ENCODE results near the gene CEP85. TPM values are rescaled to one million over a fixed set of nuclear protein-coding genes. Genes with fewer than 3 reads are reported as not detected.

The CEP85 gene
- total RNA-seq, 1 experiment from 2014 or later, result 30.5 TPM

DNA sequence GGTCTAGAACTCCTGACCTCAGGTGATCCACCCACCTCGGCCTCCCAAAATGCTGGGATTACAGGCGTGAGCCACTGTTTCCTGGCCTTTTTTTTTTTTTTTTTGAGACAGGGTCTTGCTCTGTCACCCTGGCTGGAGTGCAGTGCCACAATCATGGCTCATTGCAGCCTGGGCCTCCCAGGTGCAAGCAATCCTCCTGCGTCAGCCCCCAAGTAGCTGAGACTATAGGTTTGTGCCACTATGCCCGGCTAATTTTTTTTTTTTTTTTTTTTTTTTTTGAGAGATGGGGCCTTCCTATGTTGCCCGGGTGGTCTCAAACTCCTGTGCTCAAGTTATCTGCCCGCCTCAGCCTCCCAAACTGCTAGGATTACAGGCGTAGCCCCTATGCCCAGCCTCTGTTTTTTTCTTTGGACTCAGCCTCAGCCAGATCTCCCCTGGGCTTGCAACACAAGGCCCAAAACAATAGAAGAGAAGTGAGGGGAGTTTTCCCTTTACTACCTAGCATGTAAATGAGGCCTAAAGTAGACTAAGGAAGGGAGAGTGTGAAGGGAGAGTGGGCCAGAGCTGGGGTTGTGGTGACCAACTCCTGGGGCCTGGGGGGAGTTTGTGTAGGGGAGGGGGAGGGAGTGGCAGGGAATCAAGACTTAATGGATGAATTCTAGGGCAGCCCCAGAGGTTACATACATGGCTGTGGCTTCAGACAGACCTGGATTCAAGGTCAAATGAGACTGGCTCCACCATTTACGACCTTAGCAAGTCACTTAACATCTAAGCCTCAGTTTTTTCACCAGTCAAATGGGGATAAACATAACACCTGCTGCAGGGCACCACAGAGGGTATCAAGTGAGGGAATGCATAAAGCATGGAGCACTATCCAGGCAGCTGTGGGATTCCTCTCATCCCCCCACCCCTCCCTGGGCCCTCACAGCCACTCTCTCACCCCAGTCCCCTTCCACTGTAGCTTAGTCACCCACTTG lies 82.2 kb downstream of the CEP85 start:
- no peak for DNase-seq (ENCODE audit: low read depth)

DNA sequence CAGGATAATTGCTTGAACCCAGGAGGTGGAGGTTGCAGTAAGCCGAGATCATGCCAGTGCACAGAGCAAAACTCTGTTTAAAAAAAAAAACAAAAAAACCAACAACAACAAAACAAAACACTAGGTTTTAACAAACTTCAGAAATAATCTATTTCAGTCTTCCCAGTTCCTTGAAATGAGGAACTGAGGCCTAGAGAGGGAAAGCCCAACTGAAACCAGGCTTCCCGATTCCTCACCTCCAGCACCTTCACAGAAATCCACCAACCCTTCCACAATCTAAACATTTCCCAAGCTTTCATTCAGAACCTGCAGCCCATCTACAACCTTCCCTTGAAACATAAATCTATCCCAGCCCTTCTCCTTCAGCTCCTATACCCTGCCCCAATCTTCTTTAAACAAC lies 83.1 kb downstream of the CEP85 start:
- no peak for DNase-seq (ENCODE audit: low read depth)

DNA sequence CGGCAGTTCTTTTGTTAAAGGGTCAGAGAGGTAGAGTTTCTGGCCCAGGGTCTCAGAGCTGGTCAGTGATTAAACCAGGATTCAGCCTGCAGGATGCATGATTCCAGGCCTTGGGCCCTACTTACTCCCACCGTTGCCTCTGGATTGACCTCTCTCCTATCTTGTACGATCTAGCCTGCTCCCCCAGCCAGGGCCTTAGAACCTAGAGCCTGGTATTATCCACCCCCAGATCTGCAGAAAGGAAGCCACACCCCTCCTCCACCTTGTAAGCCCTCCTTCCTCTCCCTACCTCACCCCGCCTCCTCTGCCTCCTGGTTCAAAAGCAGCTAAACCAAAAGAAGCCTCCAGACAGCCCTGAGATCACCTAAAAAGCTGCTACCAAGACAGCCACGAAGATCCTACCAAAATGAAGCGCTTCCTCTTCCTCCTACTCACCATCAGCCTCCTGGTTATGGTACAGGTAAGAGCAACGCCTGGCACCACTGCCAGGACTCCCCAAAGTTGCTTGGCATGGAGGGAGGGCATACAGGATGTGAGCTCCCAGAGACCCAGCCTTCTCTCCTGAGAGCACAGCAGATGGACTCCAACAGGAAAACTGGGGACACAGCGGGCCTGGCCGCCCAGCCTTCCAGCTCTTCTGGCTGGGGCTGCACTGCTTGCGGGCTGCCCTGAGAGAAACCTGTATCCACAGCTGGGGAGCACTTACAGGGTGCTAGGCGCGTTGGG lies 83.8 kb downstream of the CEP85 start, which contains the start of gene CD52:
CD52 (plus strand) TSS at position 347 of the 726 bp plus-strand sequence; CDS start at position 407, 60 bp downstream.
- DNase-seq (ENCODE audit: low read depth), result no peak

DNA sequence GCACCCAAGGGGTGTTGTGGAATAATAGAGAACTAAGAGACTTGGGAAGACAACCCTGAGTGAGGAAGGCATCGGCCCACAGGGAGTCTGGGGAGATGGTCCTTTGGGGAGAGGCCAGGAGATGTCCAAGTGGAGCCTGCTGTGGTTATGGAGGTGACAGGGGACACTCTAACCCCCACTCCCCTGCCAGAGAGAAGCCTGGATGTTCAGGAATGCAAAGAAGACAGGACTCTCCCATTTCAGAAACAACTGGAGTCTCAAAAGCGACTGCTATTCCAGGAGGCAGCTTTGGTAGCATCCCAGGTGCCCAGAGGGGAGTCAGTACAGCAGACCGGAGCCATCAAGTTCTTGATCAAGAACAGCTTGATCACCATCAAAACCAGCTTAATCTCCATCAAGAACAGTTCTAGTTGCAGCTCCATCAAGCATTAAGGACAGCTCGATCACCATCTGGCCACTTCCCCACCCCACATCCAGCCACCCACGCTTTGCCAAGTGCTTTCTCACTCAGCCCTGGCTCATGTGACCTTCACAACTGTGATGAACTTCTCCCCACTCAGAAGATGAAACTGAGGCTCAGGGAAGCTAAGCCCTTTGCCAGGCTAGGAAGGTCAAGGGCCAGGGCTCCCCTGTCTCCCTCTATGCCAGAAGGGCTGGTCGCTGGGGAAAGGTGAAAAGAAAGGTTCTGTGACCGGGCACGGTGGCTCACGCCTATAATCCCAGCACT lies 84.5 kb downstream of the CEP85 start:
- no peak for DNase-seq (ENCODE audit: low read depth)

DNA sequence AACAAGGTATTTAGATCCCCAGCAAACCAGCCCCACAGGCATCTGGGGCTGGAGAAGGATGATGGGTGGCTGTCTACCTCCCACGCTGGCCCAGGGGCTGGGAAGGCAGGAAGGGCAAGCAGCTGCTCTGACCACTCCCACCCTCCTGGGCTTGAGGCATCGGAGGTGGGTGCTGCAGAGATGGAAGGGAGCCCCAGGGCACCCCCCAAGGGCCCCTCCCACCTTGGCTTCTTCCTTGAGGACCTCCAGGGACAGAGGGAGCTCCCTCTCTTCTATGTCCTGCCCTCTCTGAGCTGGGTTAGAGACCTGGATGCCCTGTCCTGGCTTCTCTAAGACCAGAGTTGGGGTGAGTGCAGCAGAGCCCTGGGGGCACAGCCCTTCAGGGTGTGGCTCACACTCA lies 86.9 kb downstream of the CEP85 start:
- DNase-seq (ENCODE audit: low read depth), result no peak

DNA sequence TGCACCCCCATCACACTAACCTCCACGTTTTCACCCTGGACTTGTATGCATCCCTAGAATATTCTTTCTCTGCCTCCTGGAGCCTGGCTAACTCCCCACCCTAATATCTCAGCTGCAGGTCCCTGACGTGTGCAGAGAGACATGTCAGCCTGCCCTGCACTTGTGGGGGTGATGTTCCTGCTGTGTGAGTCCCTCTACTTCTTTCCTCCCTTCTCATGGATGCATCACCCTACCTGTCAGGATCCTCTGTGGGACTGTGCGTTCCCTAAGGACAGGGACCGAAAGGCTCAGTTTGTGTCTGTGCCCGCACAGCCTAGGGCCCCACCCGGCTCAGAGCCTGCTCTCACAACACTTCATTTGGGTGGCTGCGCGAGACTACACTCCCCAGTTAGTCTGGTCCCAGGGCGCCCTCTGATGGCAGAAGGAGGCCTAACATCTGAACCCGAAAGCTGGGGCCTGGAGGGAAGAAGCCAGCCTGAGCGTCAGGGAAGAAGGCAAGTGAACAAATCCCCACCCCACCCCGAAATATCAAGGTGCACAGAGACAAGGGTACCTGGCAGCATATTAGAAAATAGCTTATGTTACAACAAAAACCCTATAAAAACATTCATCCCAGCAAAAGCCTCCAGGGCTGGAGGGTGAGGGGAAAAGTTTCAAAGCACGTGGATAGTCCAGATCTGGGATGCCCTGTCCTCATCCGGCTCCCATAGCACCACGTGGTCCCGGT lies 87.5 kb downstream of the CEP85 start:
- DNase-seq (ENCODE audit: low read depth), result peak; percentile 78

DNA sequence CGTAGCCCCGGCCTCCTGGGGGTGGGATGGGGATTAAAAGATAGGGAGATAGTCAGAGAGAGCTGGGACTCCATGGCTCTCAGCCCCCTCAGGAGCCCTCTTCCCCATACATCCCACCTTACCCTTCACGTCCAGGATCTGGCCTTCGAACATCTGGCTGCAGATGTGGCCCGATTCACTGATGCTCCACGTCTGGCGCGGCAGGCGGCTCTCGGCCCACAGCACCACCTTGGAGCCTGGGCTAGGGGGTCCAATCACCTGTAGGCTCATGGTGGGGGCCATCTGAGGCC lies 88.0 kb downstream of the CEP85 start:
- no peak for DNase-seq (ENCODE audit: low read depth)

DNA sequence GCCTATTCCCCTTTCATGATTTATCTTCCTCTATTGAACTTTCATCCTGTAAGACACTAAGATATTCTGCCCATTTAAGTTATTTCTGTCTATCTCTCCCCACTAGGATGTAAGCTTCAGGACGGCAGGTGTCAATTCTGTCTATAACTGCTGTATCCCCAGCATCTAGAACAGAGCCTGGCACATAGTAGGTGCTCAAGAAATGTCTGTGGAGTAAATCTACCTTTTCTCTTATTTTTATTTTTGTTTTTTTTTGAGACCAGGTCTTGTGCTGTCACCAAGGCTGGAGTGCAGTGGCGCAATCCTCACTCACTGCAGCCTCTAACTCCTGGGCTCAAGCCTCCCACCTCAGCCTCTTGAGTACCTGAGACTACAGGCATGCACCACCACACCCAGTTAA lies 89.4 kb downstream of the CEP85 start:
- DNase-seq (ENCODE audit: low read depth), result no peak

DNA sequence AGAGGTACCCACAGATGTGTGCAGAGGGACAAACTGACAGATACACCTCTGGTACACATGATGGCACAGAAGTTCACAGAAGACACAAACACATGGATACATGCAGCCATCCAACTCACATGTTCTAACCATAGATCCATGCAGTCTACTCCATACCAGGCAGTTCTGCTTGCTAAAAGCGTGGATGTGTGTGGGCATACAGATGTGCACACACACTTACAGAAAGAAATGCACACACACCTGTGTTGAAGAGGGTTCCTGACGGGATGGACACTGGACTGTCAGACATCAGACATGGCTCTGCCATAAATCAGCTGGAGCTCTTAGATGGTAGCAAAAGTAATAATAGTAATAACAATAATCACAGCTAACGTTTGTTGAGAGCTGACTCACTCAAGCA lies 90.5 kb downstream of the CEP85 start:
- no peak for DNase-seq (ENCODE audit: low read depth)

DNA sequence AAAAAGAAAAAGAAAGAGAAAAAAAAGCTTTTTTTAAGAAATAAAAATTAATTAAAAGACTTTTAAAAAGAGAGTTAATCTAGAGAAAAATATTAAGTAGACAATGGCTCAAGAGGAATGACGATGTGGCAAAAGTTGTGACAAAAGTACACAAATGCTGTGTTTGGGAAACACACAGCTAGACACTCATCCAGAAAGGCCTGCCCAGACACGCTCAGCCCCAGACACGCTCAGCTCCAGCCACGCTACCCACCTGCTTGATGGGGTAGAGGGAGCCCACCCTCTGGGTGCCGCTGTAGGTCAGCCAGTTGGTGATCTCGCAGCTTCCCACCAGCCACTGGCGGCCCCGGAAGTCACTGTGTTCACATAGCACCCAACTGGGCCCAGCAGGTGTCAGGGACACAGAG lies 94.0 kb downstream of the CEP85 start:
- DNase-seq (ENCODE audit: low read depth), result no peak

Other genes starting within 250 kb of the CEP85 start
- gene PAFAH2, start 236.1 kb upstream of the CEP85 start, total RNA-seq (2014; rRNA removed; shearing (Covaris generic)), result 8.4 and 10.2 TPM in 2 replicates
- 2.2 and 4.1 TPM in 2 replicates for gene EXTL1, start 212.4 kb upstream of the CEP85 start, total RNA-seq (2014; rRNA removed; shearing (Covaris generic))
- gene SLC30A2, start 188.1 kb upstream of the CEP85 start, total RNA-seq (2014; rRNA removed; shearing (Covaris generic)), result not detected in 2 replicates
- 0.12 TPM in 1 of 2 replicates, not detected in the other for gene TRIM63, start 166.6 kb upstream of the CEP85 start, total RNA-seq (2014; rRNA removed; shearing (Covaris generic))
- 10.6 and 11.5 TPM in 2 replicates for gene PDIK1L, start 122.4 kb upstream of the CEP85 start, total RNA-seq (2014; rRNA removed; shearing (Covaris generic))
- gene FAM110D, start 75.1 kb upstream of the CEP85 start, total RNA-seq (2014; rRNA removed; shearing (Covaris generic)), result not detected in 2 replicates
- gene C1orf232, start 65.2 kb upstream of the CEP85 start, total RNA-seq (2014; rRNA removed; shearing (Covaris generic)), result not detected in 2 replicates
- gene ZNF593, start 64.3 kb upstream of the CEP85 start, total RNA-seq (2014; rRNA removed; shearing (Covaris generic)), result 26.4 and 32.1 TPM in 2 replicates
- gene ZNF593OS, start 62.4 kb upstream of the CEP85 start, total RNA-seq (2014; rRNA removed; shearing (Covaris generic)), result not detected in 2 replicates
- under 0.01 and 0.12 TPM in 2 replicates for gene CNKSR1, start 56.7 kb upstream of the CEP85 start, total RNA-seq (2014; rRNA removed; shearing (Covaris generic))
- not detected in 2 replicates for gene CATSPER4, start 43.6 kb upstream of the CEP85 start, total RNA-seq (2014; rRNA removed; shearing (Covaris generic))
- gene SH3BGRL3, start 45.9 kb downstream of the CEP85 start, total RNA-seq (2014; rRNA removed; shearing (Covaris generic)), result 224 and 307 TPM in 2 replicates
- gene UBXN11, start 72.4 kb downstream of the CEP85 start, total RNA-seq (2014; rRNA removed; shearing (Covaris generic)), result 4.7 and 5.7 TPM in 2 replicates
- gene CD52, start 83.8 kb downstream of the CEP85 start, total RNA-seq (2014; rRNA removed; shearing (Covaris generic)), result not detected in 2 replicates
- not detected in 2 replicates for gene CRYBG2, start 119.9 kb downstream of the CEP85 start, total RNA-seq (2014; rRNA removed; shearing (Covaris generic))
- gene ZNF683, start 138.6 kb downstream of the CEP85 start, total RNA-seq (2014; rRNA removed; shearing (Covaris generic)), result not detected in 2 replicates
- gene LIN28A, start 176.6 kb downstream of the CEP85 start, total RNA-seq (2014; rRNA removed; shearing (Covaris generic)), result not detected in 2 replicates
- 30.8 and 33.2 TPM in 2 replicates for gene DHDDS, start 198.1 kb downstream of the CEP85 start, total RNA-seq (2014; rRNA removed; shearing (Covaris generic))
- gene HMGN2, start 238.2 kb downstream of the CEP85 start, total RNA-seq (2014; rRNA removed; shearing (Covaris generic)), result 738 and 772 TPM in 2 replicates

All from RPMI7951 (cell line).